Calu3 (cell line): Measurements from ENCODE around the gene COL18A1. TPM values are rescaled to one million over a fixed set of nuclear protein-coding genes. Genes with fewer than 3 reads are reported as not detected.

ENCODE experiments used
- BruUV-seq: library from RNA; stranded (reverse); fragments of 400-500 nt; replicated peaks from 2 replicates; lab custom pipeline; 2021; lab: Mats Ljungman, UMichigan
- CTCF ChIA-PET: fragments of 300-600 bp; sonication (Branson Sonifier 250); formaldehyde crosslinking; loops from one replicate; lab custom pipeline; 2022; ENCODE audit warnings: antibody characterized with exemption; lab: Charles Lee
- DNase-seq: peaks from one replicate; pipeline ENCODE4 v3.0.0; 2022
- H3K27ac Mint-ChIP-seq: one replicate; pipeline ENCODE4 v1.8.0; 2022; ENCODE audit warnings: mixed read lengths; ENCODE audit not compliant: unreplicated experiment
- H3K27me3 Mint-ChIP-seq: one replicate; pipeline ENCODE4 v1.8.0; 2022; ENCODE audit warnings: mixed read lengths; ENCODE audit not compliant: unreplicated experiment
- H3K36me3 Mint-ChIP-seq: one replicate; pipeline ENCODE4 v1.8.0; 2022; ENCODE audit warnings: mild to moderate bottlenecking, moderate library complexity, mixed read lengths; ENCODE audit not compliant: insufficient read depth, unreplicated experiment
- H3K4me1 Mint-ChIP-seq: one replicate; pipeline ENCODE4 v1.8.0; 2022; ENCODE audit warnings: mild to moderate bottlenecking, low read depth, mixed read lengths; ENCODE audit not compliant: unreplicated experiment
- H3K4me3 Mint-ChIP-seq: one replicate; pipeline ENCODE4 v1.8.0; 2022; ENCODE audit warnings: mild to moderate bottlenecking, low read depth, moderate library complexity, mixed read lengths; ENCODE audit not compliant: unreplicated experiment
- H3K9me3 Mint-ChIP-seq: one replicate; pipeline ENCODE4 v1.8.0; 2022; ENCODE audit warnings: low read depth, mixed read lengths; ENCODE audit not compliant: unreplicated experiment
- intact Hi-C: fragments of 100-400 bp; cut with micrococcal nuclease; formaldehyde crosslinking; loops from one replicate; pipeline ENCODE4 v1.10.0; 2022; ENCODE audit not compliant: unreplicated experiment
- total RNA-seq: library from RNA; stranded (reverse); gene quantifications from 2 replicates; pipeline ENCODE4 v1.2.3, GENCODE V29; 2022
- TF ChIP-seq, protein P1 (sequence below): fragments of 200-600 bp; IDR thresholded peaks from one replicate; pipeline ENCODE4 v1.8.0; 2022; ENCODE audit warnings: antibody characterized with exemption; ENCODE audit not compliant: unreplicated experiment

Gene COL18A1
- total RNA-seq, 1 experiment from 2014 or later, result 82.9 TPM

DNA sequence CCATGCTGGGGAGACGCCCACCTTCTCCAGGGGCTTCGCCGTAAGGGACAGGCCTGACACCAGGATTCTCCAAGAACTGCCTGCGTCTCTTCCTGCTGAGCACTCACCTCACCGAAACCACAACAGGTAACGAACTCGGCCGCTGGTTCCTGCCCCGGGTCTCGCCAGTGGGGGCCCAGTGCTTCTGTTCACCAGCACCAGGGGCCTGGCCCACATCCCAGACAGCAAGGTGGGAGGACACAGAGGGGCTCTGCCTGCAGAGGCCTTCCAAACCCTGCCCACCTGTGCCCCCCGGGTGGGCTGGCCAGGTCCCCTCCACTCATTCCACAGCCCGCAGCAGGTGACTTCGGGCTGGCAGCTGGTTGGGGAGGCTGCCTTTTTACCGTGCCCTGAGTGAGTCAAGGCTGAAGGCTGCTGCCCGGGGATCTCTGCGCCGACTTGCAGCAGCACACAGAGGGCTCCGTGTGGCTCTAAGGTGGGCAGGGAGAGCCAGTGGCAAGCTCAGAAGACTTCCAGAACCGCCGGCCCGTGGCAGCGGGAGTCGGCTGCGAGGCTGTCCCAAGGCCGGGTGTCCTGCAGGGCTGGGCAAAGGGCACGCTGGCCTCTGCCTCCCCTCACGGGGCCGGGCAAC lies 14.7 kb upstream of the COL18A1 start:
- no peak overlapping the region for H3K4me3 Mint-ChIP-seq
- H3K27me3 Mint-ChIP-seq, result peaks cover 27% of the 10 kb centered on the region
- no peaks in the 10 kb centered on the region for H3K9me3 Mint-ChIP-seq
- no peak overlapping the region for H3K27ac Mint-ChIP-seq
- BruUV-seq, result no TSS peak
- no peaks in the 10 kb centered on the region for H3K36me3 Mint-ChIP-seq
- no peak for DNase-seq
- intact Hi-C loops, result no loop called here
- no peaks in the 10 kb centered on the region for H3K4me1 Mint-ChIP-seq
- TF ChIP-seq, protein P1, sequence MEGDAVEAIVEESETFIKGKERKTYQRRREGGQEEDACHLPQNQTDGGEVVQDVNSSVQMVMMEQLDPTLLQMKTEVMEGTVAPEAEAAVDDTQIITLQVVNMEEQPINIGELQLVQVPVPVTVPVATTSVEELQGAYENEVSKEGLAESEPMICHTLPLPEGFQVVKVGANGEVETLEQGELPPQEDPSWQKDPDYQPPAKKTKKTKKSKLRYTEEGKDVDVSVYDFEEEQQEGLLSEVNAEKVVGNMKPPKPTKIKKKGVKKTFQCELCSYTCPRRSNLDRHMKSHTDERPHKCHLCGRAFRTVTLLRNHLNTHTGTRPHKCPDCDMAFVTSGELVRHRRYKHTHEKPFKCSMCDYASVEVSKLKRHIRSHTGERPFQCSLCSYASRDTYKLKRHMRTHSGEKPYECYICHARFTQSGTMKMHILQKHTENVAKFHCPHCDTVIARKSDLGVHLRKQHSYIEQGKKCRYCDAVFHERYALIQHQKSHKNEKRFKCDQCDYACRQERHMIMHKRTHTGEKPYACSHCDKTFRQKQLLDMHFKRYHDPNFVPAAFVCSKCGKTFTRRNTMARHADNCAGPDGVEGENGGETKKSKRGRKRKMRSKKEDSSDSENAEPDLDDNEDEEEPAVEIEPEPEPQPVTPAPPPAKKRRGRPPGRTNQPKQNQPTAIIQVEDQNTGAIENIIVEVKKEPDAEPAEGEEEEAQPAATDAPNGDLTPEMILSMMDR, result no peak
- CTCF ChIA-PET, result no interaction called here

DNA sequence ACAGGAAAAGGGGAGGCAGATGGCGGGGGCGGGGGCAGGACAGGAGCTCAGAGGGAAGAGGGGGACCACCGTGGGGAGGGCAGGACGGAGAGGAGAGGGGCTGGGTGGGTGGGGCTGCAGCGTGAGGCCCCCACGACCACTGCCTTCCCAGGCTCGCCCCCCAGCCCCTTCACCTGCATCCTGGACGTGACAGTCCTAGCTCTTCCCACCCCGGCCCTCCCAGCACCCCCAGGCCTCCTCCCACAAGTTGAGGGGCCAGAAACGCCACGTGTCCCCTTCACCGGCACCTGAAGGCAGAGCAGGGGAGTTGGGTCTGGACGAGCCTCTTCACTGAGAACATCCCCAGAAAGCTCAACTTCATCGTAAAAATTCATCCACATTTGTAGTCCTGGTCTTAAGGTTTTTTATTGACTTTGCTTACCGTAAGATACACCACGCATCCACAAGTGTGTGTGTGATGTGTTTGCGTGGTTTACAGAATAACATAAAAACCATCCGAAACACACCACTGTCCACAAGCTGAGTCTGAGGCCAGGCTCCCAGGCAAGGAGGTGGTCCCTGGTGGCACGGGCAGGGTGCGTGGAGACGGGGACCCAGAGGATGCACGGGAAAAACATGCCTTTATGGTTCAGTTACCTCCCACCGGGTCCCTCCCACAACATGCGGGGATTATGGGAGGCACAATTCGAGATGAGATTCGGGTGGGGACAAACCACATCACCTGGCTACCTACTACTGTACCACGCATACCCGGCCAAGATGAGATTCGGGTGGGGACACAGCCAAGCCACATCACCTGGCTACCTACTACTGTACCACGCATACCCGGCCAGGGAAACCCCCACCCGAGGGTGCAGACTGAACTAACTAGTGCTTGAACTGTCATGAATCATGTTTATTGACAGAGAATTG lies 13.9 kb upstream of the COL18A1 start:
- Mint-ChIP-seq H3K36me3 (no peaks in the 10 kb centered on the region), H3K27ac (no peak overlapping the region), H3K4me1 (no peaks in the 10 kb centered on the region), H3K9me3 (no peaks in the 10 kb centered on the region), H3K27me3 (peaks cover 28% of the 10 kb centered on the region), H3K4me3 (no peak overlapping the region)
- DNase-seq, result no peak
- intact Hi-C loops, result no loop called here
- no TSS peak for BruUV-seq
- CTCF ChIA-PET, result no interaction called here
- TF ChIP-seq, protein P1, result no peak

DNA sequence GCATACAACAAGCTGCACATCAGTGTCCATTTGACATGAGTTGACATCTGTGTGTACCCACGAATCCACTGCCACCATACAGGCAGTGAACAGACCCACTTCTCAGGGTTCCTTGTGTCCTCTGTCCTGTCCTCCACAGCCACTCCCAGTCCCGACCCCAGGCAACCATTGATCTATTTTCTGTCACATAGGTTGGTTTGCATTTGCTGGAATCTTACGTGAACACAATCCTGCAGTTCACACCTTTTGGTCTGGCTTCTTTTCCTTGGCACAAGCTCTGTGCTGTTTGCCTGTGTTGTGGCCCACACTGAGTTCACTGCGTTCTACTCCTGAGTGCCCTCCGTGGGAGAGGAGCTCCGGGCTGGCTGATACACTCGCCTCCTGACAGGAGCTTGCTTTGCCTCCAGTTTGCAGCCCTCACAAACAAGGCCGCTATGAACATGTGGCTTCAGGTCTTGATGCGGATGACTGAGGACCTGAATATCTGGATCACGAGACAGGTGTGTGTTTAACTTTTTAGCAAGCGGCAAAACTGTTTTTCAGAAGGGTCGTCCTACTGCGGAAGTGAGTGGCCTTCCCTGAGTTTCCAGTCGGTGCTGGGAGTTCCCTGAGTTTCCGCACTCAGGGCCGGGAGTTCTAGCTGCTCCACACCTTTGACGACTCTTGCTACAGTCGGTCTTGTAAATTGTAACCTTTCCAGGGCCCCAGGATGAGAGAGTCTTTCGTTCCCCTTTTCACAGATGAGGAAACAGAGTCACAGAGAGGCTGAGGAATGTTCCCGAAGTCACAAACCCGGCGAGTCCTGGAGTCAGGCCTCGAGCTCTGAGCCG lies 13.0 kb upstream of the COL18A1 start:
- no peak for DNase-seq
- no peak overlapping the region for H3K27ac Mint-ChIP-seq
- no peak overlapping the region for H3K4me3 Mint-ChIP-seq
- CTCF ChIA-PET, result no interaction called here
- no peaks in the 10 kb centered on the region for H3K4me1 Mint-ChIP-seq
- no peaks in the 10 kb centered on the region for H3K36me3 Mint-ChIP-seq
- intact Hi-C loops, result no loop called here
- H3K9me3 Mint-ChIP-seq, result no peaks in the 10 kb centered on the region
- no TSS peak for BruUV-seq
- TF ChIP-seq, protein P1, result no peak
- peaks cover 37% of the 10 kb centered on the region for H3K27me3 Mint-ChIP-seq

DNA sequence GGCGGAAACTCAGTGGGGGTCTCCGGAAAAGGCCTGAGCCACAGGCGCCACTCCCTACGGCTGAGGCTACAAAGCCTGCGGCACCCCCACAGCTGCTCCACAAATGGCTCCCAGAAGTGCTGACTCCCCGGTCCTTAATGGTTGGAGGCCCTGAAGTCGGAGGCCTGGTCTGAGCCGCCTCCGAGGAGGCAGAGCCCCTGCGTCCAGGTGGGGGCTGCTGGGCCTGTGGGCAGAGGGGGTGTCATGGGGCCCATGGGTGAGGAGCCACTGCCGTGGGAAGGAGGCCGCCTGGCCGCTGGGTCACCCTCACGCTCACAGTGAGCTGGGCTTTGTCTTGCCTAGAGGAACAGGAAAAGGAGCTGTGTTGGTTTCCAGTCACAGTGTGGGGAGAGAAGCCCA lies 12.4 kb upstream of the COL18A1 start:
- Mint-ChIP-seq H3K4me3 (no peak overlapping the region), H3K27ac (no peak overlapping the region), H3K27me3 (peaks cover 43% of the 10 kb centered on the region), H3K4me1 (no peaks in the 10 kb centered on the region), H3K36me3 (no peaks in the 10 kb centered on the region), H3K9me3 (no peaks in the 10 kb centered on the region)
- TF ChIP-seq, protein P1, result no peak
- CTCF ChIA-PET, result no interaction called here
- intact Hi-C loops, result no loop called here
- no peak for DNase-seq
- BruUV-seq, result no TSS peak
